ENCODE results near the gene STK32C.
A peak's percentile ranks its signal among the peaks of the same experiment; 100 is the strongest.
"Not testable (repeated sequence)": the region's sequence is repeated elsewhere in the genome, so short reads cannot be mapped to it uniquely, and the experiment has no call there.

The STK32C gene

DNA sequence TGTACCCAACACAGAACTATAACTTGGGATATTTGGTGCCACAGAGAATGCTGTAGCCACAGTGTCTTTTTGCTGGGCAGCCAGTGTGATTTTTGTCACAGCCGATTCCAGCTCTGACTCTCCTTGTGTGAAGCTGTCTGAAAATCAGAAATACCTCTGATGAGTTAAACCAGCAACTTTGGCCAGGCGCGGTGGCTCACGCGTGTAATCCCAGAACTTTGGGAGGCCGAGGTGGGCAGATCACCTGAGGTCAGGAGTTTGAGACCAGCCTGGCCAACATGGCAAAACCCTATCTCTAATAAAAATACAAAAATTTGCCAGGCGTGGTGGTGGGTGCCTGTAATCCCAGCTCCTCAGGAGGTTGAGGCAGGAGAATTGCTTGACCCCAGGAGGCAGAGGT, 30.1 kb upstream of the STK32C start:
- DNase-seq (ENCODE audit: low read depth): not testable (repeated sequence)

DNA sequence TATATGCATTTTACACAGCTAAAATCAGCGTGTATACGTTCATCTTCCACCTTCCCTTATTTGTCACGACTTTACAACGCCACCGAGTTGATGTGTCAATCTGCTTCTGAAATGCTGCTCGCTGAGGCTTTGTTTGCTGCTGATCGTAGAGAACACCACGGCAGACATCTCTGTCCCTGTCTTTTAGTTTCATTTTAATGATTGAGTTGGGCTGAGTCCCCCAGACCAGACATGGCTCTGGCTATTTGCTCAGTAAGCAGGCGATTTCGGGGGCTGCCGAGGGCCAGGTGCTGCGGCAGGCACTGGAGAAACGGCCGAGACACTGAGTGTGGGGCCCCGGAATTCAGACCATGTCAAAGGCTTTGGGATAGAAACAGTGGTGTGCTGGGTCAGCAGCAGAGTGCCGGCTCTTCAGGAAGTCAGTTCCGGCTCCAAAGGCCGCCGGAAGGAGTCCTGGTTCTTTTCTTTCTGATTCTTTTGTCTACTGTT, 29.2 kb upstream of the STK32C start:
- no peak for DNase-seq (ENCODE audit: low read depth)

DNA sequence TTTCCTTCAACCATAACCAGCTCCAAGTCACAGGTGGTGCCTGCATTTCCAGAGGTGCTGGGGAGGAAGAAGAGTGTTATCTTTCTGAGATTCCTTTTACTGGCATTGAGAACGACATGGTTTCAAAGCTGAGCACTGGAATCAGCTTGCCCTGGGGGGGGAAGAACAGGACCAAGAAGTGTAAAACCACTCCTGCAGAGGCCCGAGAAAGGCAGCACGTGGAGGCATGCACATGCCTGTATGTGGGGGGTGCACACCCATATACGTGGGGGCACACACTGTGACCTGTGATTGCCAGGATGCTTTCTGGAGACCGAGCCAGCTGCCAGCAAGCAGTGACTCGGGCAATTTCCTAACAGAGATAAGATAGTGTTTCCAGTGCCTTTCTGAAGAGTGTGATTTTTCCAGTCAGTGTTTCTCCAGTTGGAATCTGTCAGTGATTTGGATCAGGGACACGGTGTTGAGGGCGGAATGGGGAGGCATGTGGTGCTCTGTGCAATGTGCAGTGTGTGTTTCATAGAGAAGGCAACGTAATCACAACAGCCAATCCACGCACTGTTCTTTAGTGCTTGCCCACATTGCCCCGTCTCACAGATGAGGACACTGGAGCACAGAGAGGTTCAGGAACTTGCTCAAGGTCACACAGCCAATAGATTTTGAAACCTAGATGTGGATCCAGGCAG, 28.5 kb upstream of the STK32C start:
- no peak for DNase-seq (ENCODE audit: low read depth)

DNA sequence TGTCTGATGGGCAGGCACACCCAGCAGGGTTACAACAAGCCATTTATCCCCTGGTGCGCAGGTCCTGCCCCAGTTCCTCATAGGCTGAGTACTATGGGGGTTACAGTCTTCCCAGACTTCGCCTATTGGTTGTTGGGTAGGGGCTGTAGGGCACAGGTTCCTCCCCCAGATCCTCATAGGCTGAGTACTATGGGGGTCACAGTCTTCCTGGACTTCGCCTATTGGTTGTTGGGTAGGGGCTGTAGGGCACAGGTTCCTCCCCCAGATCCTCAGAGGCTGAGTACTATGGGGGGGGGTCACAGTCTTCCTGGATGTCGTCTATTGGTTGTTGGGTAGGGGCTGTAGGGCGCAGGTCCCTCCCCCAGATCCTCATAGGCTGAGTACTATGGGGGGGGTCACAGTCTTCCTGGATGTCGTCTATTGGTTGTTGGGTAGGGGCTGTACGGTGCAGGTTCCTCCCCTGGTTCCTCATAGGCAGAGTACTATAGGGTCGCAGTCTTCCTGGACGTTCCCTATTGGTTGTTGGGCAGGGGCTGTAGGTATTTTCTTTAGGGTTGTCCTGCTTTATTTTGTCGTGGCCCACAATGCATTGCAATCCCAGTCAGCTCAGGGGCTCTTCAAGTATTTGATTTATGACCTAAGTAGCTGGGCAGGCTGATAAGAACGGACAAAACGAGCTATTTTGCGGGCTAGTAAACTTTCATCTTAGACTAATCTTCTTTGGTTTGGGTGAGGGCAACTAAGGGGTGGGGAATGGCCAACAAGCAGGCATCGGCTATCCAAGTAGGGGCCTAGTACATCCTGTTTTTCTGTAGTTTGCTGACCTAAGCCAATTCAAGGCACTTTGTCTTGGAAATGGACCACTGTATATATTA, 27.7 kb upstream of the STK32C start:
- no peak for DNase-seq (ENCODE audit: low read depth)

DNA sequence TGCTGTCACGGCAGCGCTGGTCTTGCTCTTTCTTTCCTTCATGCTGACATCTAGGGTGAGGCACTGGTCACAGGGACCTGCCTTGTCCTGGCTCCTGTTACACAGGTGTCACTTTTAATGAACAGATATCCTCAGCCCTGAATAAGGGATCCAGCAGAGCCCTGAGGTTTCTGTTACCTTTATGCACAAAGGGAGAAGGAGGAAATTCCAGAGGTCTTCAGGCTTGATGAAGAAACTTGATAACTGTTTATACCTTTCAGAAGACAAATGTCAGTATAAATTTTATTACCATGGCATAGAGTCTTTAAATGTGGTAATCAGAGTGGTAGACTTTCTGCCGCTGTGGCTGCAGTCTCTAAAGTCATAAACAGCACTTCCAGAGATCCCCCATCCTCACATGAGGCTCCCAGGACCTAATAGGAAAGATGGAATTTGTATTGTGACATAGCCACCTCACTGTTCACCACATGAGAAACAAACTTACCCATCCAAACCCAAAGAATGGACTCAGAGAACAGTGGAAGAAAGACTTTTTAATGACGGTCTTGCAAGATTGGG, 27.0 kb upstream of the STK32C start:
- DNase-seq (ENCODE audit: low read depth): no peak

DNA sequence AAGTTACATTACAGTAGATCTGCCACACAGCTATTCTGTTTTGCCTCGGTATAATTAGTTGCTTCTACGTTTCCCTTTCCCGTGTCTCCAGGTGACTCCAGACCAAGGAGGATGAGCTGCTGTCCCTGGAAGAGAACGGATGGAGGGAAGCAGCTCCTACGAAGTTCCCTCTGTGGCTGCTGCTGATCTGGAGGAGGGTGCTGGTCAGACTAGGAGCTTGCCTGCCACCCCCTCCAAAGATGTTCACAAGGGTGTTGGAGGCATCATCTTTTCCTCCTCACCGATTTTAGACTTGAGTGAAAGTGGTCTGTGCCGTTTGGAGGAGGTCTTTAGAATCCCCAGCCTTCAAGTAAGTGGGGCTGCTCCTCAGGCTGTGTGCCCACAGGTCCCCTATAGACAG, 25.6 kb upstream of the STK32C start:
- DNase-seq (ENCODE audit: low read depth): no peak

DNA sequence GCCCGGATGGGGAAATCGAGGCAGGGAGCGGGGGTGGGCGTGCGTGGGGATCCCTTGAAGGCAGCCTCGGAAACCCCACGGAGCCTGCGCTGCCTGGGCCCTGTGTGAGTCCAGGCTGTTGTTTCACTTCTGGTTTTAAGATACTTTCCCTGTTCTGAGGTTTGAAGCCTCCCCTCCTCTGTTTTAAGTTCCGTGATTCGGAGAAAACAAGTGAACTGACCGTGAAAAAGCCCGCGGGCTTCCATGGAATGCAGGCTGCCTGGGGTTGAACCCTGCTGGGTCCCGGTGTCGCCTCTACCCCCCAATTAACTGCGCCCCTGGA, 24.6 kb upstream of the STK32C start:
- no peak for DNase-seq (ENCODE audit: low read depth)

DNA sequence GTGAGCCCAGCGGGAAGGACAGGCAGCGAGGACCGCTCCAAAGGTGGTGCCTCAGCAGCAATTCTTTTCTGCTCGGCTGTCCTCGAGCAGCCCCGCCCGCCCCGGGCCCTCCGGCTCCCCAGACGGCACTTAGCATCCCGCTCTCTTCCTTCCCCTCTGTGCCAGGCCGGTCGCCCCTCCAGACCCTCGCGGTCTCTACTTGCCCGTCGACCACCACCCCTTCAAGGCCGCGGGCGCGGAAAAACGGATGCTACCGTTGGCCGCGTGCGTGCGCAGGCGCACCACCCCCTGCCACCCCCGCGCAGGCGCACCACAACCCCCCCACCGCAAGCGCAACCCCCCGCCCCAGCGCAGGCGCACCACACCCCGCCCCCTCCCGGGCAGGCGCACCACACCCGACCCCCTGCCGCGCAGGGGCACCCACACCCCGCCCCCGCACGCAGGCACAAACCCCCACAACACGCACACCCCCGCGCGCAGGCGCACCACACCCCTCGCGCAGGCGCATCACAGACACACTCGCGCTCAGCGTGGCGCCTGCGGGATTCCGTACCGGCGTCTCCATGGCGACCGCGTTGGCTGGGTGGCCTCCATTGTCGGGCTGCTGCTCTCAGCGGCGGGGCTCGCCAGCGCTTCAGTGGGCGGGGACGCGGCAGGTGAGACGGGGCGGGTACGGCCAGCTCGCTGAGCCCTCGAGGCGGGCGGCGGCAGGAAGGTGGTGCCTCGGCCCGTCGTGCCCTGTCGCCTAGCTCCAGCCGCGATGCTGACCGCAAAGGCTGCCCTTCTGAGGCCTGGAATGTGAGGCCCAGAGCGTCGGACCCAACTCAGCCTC, 24.1 kb upstream of the STK32C start, which contains the start of gene LRRC27:
TSS of gene LRRC27 (plus strand) at position 593 of the 832 bp plus-strand sequence. CDS start 1,332 bp downstream, outside the sequence.
- DNase-seq (ENCODE audit: low read depth): peak; percentile 96

DNA sequence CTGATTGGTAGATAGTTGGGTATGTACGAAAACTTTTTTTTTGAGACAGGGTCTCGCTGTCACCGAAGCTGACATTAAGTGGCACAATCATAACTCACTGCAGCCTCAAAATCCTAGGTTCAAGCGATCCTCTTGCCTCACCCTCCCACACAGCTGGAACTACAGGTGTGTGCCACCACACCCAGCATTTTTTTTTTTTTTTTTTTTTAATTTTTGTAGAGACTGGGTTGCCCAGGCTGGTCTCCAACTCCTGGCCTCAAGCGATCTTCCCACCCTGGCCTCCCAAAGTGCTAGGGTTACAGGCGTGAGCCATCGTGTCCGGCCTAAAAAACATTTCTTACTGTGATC, 22.7 kb upstream of the STK32C start:
- DNase-seq (ENCODE audit: low read depth): no peak

DNA sequence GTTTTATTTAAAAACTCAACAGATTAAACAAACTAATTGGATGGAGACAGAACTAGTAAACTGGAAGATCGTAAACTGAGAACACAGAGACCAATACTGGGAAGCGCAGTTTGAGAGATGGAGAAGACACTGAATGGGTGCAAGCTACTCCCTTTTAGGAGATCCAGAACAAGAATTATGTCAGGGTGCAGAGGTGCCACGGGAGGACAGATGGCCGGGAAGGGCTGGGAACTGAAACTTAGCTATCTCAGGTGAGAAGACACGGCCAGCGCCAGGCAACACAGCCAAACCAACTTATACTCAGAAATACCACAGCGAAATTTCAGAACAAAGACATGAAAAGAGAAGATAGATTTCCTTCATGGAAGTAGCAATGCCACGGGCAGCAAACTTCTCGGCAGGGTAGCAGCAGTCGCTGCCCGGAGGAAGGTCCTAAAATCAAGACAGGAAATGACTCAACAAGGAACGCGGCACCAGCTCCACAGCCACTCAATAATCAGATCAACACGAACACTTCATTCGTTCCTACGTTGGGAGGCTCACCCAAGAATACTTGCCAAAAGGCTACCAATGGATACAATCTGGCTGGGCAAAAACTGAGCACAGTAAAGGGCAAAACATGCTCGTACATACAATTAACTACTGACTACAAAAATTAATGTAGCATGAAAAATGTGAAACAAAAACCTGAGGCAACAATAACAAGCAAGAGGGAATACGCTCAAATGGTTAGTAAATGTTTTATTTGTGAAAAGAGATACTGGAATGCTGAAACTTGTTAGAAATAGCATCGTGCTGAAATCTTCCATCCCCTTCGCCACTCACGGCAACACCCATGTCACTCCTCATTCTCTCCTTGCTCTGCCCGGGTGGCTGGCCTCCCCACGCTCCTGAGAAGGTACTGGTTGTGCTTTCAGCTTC, 22.1 kb upstream of the STK32C start:
- peak; percentile 70 for DNase-seq (ENCODE audit: low read depth)

DNA sequence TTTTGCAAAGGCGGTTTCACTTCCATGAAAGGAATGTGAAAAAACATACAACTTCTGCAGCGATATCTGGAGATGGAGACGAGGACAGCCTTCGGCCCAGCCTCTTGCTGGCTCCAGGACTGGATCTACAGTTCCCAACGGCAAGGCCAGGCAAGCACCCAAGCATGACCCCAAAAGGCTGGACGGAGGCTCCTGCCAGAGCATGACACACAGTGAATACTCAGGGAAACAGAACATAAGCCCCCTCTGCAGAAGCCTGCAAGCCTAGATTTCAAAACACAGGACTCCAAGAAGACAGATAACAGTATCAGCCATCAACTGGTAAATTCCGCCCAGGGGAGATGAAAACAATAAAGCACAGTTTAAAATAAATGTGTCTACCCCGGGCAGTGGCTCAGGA, 21.0 kb upstream of the STK32C start:
- DNase-seq (ENCODE audit: low read depth): no peak

DNA sequence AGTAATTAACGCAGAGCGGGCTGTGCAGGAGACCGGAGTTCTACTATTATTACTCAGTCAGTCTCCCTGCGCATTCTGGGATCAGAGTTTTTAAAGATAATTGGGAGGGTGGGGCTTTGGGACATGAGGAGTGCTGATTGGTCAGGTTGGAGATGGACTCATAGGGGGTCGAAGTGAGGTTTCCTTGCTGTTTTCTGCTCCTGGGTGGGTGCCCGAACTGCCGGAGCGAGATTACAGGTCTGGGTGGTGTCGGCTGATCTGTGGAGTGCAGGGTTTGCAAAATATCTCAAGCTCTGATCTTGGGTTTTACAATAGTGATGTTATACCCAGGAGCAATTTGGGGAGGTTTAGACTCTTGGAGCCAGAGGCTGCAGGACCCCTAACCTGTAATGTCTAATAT, 20.4 kb upstream of the STK32C start:
- DNase-seq (ENCODE audit: low read depth): no peak

DNA sequence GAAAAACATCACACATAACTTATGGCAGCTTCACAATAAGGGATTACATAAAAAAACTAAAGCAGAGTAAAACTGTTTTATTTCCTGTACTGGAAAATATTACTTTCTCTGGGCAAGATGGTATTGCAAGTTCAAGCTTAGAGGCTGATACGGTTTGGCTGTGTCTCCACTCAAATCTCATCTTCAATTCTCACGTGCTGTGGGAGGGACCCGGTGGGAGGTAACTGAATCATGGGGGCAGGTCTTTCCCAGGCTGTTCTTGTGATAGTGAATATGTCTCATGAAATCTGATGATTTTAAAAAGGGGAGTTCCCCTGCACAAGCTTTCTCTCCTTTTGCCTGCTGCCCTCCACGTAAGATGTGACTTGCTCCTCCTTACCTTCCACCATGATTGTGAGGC, 19.2 kb upstream of the STK32C start:
- no peak for DNase-seq (ENCODE audit: low read depth)

DNA sequence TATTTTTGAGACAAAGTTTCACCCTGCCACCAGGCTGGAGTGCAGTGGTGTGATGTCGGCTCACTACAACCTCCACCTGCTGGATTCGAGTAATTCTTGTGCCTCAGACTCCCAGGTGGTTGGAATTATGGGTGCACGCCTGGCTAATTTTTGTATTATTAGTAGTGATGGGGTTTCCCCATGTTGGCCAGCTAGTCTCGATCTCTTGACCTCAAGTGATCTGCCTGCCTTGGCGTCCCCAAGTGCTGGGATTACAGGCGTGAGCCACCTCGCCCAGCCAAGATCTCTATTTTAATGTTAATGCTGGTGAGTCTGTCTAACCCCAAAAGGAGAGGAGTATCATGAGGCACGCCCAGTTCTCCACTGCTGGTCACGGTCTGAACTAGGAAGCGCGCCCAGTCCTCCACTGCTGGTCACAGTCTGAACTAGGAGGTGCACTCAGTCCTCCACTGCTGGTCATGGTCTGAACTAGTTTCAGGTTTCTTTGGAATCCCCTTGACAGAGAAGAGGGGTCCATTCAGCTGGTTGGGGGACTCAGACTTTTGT, 18.7 kb upstream of the STK32C start:
- DNase-seq (ENCODE audit: low read depth): no peak

DNA sequence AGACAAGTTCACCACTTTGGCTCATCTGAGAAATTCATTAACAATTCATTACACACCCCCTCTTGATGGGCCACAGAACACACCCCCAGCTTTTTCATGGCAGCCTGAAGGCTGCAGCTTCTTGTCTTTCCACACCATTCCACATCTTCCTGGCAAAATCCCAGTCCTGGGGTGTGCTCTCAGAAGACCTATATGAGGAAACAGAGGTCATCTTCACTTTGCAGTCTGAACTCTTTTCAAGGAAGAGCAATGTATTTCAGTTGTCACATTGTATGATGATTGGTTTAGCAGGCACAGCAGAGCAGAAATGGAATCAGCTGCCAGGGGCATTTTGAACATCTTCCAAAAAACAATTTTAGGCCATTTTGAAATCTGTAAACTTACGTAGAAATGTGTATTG, 16.4 kb upstream of the STK32C start:
- no peak for DNase-seq (ENCODE audit: low read depth)

DNA sequence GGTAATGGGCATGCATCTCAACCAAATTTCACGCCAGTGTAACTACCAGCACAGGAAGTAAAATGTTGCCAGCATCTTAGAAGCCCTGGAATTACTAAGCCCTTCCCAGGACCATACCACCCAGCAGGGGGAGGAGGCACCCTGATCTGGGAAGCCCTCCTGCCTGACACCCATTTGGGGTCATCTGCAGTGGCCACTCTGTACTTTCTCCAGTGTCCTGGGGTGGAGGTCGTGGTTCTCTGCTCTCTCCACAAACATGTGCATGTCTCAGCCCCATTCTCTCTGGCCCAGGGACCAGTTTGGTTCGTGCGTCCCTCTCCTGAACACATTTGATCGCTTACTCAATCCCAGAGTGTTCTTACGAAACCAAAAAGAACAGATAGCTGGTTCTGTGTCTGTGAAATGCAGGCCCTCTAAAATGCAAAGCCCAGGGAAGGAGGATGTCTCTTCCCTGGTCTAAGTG, 14.9 kb upstream of the STK32C start:
- peak; percentile 67 for DNase-seq (ENCODE audit: low read depth)

DNA sequence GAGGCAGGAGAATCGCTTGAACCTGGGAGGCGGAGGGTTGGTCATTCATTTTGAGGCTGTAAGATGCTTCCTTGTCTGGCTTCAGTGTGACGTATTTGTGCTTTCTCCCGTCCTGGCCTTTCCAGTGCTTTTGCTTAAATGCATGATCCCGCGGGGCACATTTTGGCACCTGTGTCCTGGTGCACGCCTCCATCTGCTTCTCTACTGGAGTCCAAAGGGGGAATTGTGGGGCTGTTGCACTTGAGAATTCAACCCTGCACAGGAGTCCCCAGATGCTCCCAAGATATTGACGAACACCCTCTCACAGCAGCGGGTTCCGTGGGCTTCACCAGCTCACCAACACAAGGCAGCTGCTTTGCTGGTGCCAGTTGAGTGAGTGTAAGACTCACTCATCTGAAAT, 14.0 kb upstream of the STK32C start:
- no peak for DNase-seq (ENCODE audit: low read depth)

DNA sequence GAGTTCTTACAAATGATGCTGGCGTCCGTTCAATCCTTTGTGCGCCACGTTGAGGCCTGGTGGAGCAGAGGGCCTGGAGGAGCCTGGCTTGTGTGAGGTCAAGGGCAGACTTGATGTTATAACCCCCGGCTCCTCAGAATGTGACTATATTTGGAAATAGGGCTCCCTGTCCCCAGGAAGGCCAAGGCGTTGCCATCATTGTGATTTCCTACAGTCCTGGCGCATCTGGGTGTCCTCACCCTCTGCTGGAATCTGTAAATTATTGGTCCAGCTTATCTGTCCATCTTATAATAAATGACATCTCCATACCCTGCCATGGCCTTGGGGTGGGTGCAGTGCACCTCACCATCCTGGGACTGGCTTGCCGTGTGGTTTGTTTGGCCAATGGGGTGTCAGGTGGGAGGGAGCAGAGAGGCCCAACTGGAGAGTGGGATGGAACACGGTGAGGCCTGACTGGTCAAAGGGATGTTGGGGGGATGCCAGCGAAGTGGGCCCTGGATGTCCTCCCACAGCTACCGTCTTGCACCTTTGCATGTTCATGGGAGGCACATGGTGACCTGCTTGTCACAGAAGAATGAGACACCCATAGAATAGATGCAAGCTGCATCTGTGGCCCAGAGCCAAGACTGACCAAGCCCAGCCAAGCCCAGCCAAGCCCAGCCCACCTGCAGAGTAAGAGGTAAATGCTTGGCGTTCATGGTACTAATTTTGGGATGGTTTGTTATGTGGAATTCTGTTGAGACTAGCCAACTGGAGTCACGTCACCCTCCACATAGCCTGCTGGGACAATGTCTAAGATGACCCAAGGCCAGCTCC, 13.1 kb upstream of the STK32C start:
- DNase-seq (ENCODE audit: low read depth): no peak

DNA sequence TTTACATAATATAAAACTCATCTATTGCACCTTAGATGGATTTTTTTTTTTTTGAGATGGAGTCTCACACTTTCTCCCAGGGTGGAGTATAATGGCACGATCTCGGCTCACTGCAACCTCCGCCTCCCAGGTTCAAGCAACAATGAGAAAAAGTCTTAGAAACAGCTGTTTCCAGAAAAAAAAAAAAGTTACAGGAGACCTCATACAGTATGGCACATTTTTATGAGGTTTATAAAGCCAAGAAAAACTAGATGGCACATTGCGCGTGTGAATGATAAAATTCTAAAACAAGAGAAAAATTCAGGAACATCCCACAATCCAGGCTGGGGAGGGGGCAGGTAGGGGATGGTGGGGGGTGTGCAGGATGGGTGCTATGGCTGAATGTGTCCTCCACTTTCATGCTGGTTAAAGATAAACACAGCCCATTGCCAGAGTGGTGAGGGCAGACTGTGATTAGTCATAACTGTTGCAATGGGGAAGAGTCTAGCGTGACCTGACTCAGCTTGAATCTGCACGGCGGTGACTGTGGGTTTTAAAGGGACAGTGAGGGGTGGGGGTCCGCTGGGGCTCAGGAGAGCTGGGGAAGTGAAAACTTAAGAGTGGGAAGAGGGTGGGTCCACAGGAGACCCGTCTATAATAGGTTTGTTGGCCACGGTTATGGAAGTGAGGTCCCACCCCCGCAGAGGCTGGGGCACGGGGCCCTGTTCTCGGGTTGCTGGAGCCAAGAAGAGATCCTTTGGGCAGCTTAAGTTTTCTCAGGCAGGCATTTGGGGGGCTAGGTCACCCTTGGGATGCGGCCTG, 12.3 kb upstream of the STK32C start:
- DNase-seq (ENCODE audit: low read depth): peak; percentile 91

Data from iris pigment epithelial cell (primary cell).